Smooth muscle cell (in vitro differentiated cells): ENCODE measurements around the gene SNX8. TPM values are rescaled to one million over a fixed set of nuclear protein-coding genes. Genes with fewer than 3 reads are reported as not detected.

ENCODE experiments used
- DNase-seq: peaks from one replicate; lab custom pipeline; 2025; ENCODE audit not compliant: unreplicated experiment; lab: John Stamatoyannopoulos, UW
- H2AFZ ChIP-seq: fragments of 200-600 bp; sonication (generic); 2 replicates; pipeline ENCODE4 v1.6.0; 2016; ENCODE audit warnings: antibody characterized with exemption, low read depth, mild to moderate bottlenecking
- H3F3A ChIP-seq: fragments of 200-600 bp; sonication (generic); 2 replicates; pipeline ENCODE4 v1.6.0; 2017; ENCODE audit warnings: antibody characterized with exemption, low read depth
- H3K27ac ChIP-seq: fragments of 200-600 bp; sonication (generic); 2 replicates; pipeline ENCODE4 v1.5.1; 2016; ENCODE audit warnings: low read depth, mild to moderate bottlenecking
- H3K27me3 ChIP-seq: fragments of 200-600 bp; sonication (generic); 2 replicates; pipeline ENCODE4 v1.6.1; 2016; ENCODE audit warnings: low read depth, mild to moderate bottlenecking
- H3K36me3 ChIP-seq: fragments of 200-600 bp; sonication (generic); 2 replicates; pipeline ENCODE4 v1.5.1; 2016; ENCODE audit warnings: low read depth
- H3K4me1 ChIP-seq: fragments of 200-600 bp; sonication (generic); 2 replicates; pipeline ENCODE4 v1.5.1; 2016; ENCODE audit warnings: low read depth
- H3K4me2 ChIP-seq: fragments of 200-600 bp; sonication (generic); 2 replicates; pipeline ENCODE4 v1.6.0; 2016; ENCODE audit warnings: mild to moderate bottlenecking
- H3K4me3 ChIP-seq: fragments of 200-600 bp; sonication (generic); 2 replicates; pipeline ENCODE4 v1.5.1; 2016; ENCODE audit warnings: mild to moderate bottlenecking
- H3K79me2 ChIP-seq: fragments of 200-600 bp; sonication (generic); 2 replicates; pipeline ENCODE4 v1.6.0; 2016; ENCODE audit warnings: low read depth, mild to moderate bottlenecking
- H3K9ac ChIP-seq: fragments of 200-600 bp; sonication (generic); 2 replicates; pipeline ENCODE4 v1.6.0; 2016; ENCODE audit warnings: low read depth
- H3K9me3 ChIP-seq: fragments of 200-600 bp; sonication (generic); replicated peaks from 2 replicates; pipeline ENCODE4 v1.5.1; 2016; ENCODE audit warnings: low read depth
- H4K20me1 ChIP-seq: fragments of 200-600 bp; sonication (generic); 2 replicates; pipeline ENCODE4 v1.6.0; 2016; ENCODE audit warnings: low read depth
- CTCF ChIP-seq: fragments of 200-600 bp; sonication (generic); IDR thresholded peaks from 2 replicates; pipeline ENCODE4 v1.5.1; 2017; ENCODE audit warnings: borderline replicate concordance, mild to moderate bottlenecking, antibody characterized with exemption; ENCODE audit not compliant: insufficient read depth, poor library complexity, severe bottlenecking
- WGBS: methylation state at CpG from one replicate; pipeline ENCODE4 v1.1.7; 2016; ENCODE audit warnings: low lambda C conversion rate; 5-methylcytosine and 5-hydroxymethylcytosine counted together
- polyA plus RNA-seq: library from polyadenylated mRNA; unstranded; fragments of >200 nt; fragmentation: Nextera tagmentation; extraction: Ambion mirVana; gene quantifications from 2 replicates; pipeline ENCODE4 v1.2.1, GENCODE V29; 2016
- total RNA-seq: library from RNA; depleted of rRNA; stranded (reverse); fragments of >200 nt; gene quantifications from 2 replicates; pipeline ENCODE4 v1.2.3, GENCODE V29; 2014

SNX8 gene
- total and polyA plus RNA-seq, 2 experiments from 2014 or later, result 46.9 to 49.9 TPM

- TF ChIP-seq CTCF, result no peak
- no peak overlapping the region for H3K4me2 ChIP-seq
- H3K27me3 ChIP-seq, result no peaks in the 10 kb centered on the region
- H4K20me1 ChIP-seq, result no peaks in the 10 kb centered on the region
- H3K4me1 ChIP-seq, result no peaks in the 10 kb centered on the region
- no peak overlapping the region for H3K4me3 ChIP-seq
- no peaks in the 10 kb centered on the region for H3F3A ChIP-seq
- H2AFZ ChIP-seq, result no peak overlapping the region
- no peaks in the 10 kb centered on the region for H3K36me3 ChIP-seq
- H3K9ac ChIP-seq, result no peak overlapping the region
- H3K27ac ChIP-seq, result no peak overlapping the region
- no peak for DNase-seq
- WGBS, result 96% methylated on average over 43 of the region's 44 CpGs
- no peaks in the 10 kb centered on the region for H3K9me3 ChIP-seq
- no peaks in the 10 kb centered on the region for H3K79me2 ChIP-seq
Measured at GRCh38 chr7:2256306-2257045, 57.8 kb downstream of the SNX8 start.

- Histone ChIP-seq H3F3A (no peaks in the 10 kb centered on the region), H3K4me2 (no peak overlapping the region), H3K9ac (no peak overlapping the region), H2AFZ (no peak overlapping the region), H3K27me3 (no peaks in the 10 kb centered on the region), H3K36me3 (no peaks in the 10 kb centered on the region), H3K4me1 (no peaks in the 10 kb centered on the region), H4K20me1 (no peaks in the 10 kb centered on the region), H3K9me3 (no peaks in the 10 kb centered on the region), H3K79me2 (no peaks in the 10 kb centered on the region), H3K4me3 (no peak overlapping the region), H3K27ac (no peak overlapping the region)
- DNase-seq, result no peak
- no peak for TF ChIP-seq CTCF
- WGBS, result 89% methylated on average over 33 of the region's 33 CpGs
Measured at GRCh38 chr7:2255145-2256139, 58.8 kb downstream of the SNX8 start.

GRCh38 chr7:2254429-2255144 lies 59.7 kb downstream of the SNX8 start:
- TF ChIP-seq CTCF, result no peak
- H3K4me2 ChIP-seq, result no peak overlapping the region
- DNase-seq, result no peak
- H4K20me1 ChIP-seq, result no peaks in the 10 kb centered on the region
- H3K9me3 ChIP-seq, result no peaks in the 10 kb centered on the region
- H3K4me3 ChIP-seq, result no peak overlapping the region
- no peak overlapping the region for H3K27ac ChIP-seq
- H3K27me3 ChIP-seq, result no peaks in the 10 kb centered on the region
- no peak overlapping the region for H3K9ac ChIP-seq
- no peaks in the 10 kb centered on the region for H3K79me2 ChIP-seq
- no peaks in the 10 kb centered on the region for H3K36me3 ChIP-seq
- no peaks in the 10 kb centered on the region for H3F3A ChIP-seq
- WGBS, result 97% methylated on average over 31 of the region's 31 CpGs
- no peak overlapping the region for H2AFZ ChIP-seq
- no peaks in the 10 kb centered on the region for H3K4me1 ChIP-seq
